GM19351 (cell line): Measurements from ENCODE around the gene NUP88.

Experiments used
- ATAC-seq: cut with Tn5 transposase; IDR thresholded peaks from one replicate; pipeline ENCODE4 v1.9.1; 2021; ENCODE audit warnings: mild to moderate bottlenecking, moderate library complexity; ENCODE audit not compliant: unreplicated experiment

The NUP88 gene

DNA sequence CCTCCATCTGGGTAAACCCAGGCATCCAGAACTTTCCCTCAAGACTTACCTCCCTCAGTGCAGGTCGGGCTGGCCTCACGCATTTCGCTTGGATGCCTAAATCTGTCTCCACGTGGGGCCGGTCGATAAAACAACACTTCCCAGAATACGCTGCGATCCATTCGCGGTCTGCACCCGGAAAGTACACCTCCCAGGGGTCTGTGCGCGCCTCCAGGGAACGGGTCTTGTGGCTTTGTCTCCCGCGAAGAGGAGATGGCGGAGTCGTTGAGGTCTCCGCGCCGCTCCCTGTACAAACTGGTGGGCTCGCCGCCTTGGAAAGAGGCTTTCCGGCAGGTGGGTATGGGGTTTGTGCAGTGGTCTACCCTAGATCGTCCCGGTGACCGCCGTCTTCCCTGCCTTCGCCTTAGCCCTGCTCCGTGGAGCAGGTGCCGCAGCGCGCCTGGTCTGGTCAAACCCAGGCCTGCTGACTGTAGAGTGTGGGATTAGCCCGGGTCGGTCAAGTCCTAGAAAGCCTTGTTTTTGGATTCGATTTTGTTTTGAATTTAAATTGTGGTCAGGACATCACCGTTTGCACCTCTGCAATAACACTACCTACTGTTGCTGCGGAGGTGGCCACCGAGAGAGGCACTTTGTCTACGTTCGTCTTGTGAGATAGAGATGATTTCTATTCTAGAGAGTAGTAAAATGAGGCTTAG lies 644 bp upstream of the NUP88 start, which contains the start of gene RPAIN:
RPAIN (plus strand) TSS at position 224 of the 695 bp plus-strand sequence; CDS start at position 253, 29 bp downstream.
- ATAC-seq: peak; percentile 56

DNA sequence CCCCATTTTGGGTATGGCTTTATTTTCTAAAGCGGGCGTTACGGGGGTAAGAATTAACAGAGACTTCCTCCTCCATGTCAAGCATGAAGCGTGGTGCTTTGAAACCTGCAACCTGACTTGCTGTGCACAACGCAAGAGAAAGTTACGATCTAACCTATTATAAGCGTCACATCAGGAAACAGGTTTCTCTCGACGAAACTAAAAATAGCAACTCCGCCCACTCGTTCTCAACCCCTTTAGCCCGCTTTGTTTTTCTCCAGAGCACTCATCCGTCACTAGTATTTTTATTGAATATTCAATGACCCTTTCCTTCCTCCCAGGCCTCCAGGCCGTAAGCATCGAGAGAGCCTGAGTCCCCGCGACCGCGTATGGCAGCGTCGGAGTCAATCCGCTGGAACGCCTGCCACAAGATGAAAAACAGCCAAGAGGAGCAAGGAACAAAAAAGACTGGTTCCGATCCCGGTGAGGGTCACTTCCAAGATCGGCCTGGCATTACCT lies 555 bp downstream of the NUP88 start:
- ATAC-seq: peak; percentile 33

DNA sequence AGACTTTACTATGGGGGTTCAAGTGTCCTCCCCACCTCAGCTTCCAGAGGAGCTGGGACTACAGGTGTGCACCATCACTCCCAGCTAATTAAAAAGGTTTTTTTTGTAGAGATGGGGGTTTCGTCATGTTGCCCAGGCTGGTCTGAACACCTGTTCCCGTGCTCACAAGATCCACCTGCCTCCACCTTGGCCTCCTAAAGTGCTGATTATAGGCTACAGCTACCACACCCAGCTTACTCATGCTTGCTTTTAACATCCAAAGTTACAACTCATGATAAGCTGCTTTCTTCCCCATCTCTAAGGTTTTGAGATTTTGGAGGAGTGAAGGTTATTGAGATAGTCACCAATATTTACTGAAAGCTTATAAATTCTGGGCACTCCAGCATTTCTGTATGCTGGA lies 2.6 kb downstream of the NUP88 start:
- no peak for ATAC-seq

DNA sequence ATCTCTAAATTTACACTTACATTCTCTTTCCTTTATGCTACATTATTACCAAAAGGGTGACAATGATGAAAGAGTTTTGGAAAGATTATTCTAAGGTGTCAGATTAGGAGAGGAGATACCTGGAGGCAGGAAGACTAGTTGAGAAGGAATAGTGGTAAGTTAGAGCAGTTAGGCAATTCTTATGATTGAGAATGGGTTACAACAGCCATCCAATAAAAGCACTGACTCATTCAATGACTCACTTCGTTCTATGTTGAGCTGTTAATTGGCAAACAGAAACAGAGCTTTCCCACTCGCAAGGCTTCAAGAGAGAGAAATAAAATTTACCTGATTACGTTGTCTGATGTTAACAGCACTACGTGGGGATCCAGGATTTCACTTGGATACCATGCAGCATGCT lies 5.8 kb downstream of the NUP88 start:
- no peak for ATAC-seq

DNA sequence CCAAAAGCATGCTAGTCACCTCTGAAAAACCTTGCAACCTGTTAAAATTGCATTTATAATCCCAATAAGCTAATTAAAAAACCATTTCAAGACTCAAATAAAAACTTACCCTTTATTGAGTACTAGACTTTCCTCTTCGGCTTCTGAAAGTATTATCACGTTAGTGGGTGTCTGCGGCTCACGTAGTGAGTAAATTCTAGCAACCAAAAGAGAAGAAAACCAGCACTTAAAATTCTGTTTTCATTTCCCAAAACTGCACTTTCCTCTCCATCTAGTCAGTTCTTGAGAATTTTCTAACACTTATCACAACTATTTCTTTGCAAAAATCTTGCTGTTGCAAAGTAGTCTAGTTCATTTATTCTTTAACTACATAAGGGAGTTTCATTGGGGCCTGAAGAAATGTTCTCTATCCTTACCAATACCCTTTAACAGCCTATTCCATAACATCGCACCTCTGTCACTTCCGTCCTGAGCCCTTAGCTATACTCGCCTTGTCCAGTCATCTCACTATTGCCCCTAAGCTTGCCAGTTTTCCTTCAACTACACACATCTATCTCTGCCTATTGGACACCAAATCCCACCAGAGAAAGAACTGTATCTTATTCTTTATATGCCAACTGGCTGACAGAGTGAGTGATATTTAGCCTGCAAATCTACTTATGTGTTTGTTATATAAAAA lies 8.7 kb downstream of the NUP88 start:
- no peak for ATAC-seq

DNA sequence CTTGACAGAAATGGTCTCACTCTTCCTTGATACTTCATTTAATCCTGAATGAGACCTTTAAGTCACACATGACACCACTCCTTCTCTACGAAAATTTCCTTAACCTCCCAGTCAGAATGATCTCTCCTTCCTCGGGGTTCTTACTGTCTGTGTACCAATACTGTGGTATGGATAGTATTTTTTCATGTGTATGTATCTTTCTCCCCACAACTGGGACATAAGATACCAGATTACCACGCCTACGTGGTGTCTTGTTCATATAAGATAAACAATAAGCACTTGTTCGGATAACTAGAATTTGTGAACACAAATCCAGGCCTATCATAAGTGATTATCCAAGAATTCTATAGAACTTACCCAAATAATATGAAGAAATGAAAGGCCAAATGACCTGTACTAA lies 11.3 kb downstream of the NUP88 start:
- ATAC-seq: no peak

DNA sequence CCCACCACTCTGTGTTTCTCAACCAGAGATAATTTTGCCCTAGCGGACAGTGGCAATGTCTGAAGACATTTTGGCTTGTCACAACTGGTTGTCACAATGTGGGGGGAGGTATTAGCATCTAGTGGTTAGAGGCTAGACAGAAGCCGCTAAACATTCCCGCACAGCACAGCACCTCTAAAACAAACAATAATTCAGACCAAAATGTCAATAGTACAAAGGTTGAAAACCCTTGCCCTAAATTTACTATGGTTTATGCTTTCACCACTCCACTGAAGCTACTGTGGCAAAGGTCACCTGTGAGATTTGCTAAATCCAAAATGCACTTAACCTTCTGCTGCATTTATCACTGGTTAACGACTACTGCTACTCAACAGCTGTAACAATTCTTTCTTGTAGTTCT lies 14.1 kb downstream of the NUP88 start:
- ATAC-seq: no peak

DNA sequence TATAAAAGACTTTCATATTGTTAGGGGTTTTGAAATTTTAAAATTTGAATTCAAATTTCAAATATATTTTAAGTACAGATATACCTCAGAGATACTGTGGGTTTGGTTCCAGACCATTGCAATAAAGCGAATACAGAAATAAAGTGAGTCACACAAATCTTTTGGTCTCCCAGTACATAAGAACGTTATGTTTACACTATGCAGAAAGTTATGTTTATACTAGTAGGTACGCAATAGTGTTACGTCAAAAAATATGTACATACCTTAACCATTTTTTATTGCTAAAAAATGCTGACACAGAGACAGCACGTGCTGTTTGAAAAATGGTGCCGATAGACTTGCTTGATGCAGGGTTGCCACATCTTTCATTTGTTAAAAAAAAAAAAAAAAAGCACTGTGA lies 19.7 kb downstream of the NUP88 start:
- ATAC-seq: no peak

DNA sequence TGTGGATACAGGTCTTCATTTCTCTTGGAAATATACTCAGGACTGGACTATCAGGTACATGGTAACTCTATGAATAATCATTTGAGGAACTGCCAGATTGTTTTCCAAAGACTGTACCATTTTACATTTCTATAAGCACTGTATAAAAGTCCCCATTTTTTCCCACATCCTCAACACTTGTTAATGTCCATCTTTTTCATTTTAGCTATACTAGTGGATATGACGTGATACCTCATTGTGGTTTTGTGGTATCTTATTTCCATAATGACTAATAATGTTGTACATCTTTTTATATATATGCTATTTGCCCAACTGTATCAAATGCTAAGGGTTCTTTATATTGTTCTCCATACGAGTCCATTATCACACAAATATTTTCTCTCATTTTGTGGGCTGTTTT lies 22.9 kb downstream of the NUP88 start:
- ATAC-seq: no peak

DNA sequence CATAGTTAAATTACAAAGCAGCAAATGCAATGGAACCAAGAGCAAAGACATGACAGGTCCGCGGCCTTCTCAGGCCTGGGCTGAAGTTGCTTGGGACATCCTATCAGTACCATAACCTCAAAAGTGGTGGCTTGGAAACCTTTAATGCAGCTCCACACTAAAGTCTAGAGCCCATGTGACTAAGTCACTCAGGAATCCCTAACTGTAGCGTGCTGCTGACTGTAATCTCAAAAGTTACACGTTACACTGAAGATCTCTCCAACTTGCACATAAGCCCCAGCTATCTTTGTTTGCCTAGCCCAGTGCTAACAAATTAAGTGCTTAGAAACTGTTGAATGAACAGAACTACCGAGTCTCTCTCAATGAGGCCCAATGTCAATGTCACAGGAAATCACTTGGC lies 27.8 kb downstream of the NUP88 start:
- ATAC-seq: no peak

DNA sequence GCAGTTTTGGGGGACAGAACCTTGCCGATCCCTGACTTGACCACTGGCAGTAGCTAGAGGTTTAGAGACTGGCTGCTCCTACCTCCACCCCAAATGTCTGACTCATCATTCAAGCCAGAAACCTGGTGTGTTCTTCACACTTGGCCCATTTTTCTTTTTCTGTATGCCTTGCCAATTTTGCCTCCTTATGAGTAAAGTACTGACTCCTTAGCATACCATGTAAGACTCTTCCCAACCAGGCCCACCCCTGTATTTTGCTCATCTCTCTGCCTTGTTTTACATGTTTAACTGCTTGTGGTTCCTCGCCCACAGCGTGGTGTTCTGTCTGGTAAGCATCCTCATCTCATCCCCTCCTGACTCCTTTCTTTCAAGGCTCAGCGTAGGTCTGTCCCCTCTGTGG lies 37.9 kb downstream of the NUP88 start:
- ATAC-seq: no peak

DNA sequence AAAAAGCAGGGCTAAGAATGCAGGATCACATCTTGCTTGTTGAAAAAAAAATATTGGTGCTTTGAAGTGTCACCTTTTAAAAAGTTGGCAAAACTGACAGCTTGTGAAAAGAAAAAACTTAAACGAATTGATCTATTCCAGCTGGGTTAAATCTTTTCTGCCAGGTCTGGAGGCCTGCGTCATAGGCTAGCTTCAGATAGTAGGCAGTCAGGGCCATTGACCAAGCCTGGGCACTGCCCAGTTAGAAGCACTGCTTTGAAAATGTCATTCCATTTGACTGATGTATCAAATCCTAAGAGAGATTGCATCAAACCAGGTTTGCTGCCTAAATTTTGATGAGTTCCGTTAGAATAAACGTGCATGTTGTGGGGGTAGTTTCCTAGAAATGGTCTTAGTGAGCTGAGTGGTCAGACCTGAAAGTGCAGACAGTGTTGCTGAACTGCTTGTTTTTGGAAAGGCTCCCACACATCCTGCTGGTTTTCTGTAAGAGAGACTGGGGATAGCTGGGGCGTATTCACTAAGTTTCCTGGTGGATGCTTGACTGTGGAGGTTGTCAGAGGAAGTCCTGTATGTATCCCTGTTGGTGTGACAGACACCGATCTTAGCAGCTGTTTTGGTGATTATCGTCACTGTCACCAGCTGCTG lies 38.8 kb downstream of the NUP88 start:
- ATAC-seq: no peak

DNA sequence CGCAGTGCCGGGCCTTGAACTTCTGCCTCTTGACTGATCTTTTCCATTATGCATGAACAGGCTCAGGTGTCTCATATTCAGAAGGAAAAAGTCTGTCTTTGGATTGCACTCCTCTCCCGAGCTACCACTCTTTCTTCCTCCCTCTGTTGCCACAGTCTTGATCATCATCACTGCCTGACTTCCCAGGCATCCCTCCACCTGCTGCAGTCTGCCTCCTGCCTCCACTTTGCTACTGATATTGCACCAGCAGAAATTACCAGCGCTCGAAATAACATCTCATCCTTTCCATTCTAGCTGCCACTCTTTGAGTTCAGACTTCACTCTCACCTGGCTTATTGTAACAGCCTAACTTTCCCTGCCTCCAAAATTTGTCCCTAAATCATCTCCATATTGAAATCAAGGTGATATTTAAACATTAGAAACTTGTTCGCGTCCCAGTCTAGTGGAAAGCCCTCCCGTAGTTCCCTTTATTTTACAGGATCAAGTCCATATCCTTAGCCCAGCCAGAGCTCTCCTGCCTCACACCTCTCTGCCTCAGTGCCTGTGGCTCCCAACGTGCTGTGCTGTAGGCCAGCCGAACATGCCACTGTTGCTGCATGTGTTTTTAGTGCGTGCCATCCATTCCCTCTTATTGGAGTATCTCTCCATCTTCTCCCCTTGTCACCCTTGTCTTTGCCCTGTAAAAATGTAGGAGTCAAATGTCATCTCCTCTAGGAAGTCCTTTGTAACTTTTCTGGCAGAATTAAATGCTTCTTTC lies 39.9 kb downstream of the NUP88 start:
- no peak for ATAC-seq

DNA sequence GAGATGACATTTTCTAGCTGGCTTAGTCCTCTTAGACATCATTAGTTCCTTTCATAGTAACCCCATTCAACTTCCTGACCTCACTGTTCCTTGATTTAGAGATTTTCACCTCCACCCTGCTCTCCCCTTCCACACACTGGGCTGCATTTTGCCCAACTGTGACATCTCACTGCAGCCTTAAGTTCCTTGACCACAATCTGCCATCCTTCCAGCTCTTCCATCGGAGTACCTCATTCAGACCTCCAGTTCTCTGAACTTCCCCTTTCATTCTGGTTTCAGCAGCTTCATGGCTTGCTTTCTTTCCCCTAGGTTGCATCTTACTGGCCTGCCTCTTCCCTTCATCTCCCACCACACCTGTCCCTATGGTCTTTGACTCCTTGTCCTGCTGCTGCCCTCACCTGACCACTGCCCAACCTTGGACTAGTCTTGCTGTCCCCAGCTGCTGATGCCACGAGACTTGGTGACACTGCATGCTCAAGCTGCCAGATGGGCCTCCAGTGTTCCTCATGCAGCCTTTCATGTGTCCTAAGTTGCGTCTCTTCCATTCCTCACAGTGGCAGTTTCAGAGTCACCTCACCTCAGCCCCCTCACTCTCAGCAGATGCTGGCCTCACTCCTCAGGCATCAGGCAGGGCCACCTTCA lies 40.8 kb downstream of the NUP88 start:
- ATAC-seq: no peak

DNA sequence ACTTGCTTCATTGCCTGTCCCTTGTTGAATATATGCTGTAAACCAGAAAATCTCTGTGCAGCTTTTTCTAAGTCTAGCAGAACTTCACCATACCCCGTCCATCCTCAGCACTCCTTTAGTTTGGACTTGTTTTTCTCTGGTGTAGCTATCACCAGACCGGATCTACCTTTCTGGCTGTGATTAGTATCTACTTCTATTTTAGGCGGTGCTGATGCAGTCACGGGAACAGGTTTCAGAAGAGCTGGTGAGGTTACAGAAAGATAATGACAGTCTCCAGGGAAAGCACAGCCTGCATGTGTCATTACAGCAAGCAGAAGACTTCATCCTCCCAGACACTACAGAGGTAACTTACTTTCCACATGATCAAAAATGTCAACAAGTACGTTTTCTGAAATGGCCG lies 46.4 kb downstream of the NUP88 start:
- ATAC-seq: peak; percentile 81

DNA sequence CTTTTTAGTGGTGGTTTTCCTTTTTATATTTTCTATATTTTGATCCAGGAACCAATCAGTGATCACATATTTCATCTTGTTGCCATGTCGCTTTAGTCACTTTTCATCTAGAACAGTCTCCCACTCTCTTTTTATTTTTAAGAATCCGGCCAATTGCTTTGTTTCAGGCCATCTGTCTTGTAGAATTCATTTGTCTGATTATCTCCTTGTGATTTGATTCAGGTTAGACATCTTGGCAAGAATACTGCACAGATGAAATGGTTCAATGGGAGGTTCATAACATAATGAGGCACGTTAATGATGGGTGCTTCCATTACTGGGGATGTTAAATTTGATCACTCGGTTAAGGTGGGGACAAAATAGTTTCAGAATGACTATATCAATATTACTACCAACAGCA lies 49.1 kb downstream of the NUP88 start:
- ATAC-seq: no peak

DNA sequence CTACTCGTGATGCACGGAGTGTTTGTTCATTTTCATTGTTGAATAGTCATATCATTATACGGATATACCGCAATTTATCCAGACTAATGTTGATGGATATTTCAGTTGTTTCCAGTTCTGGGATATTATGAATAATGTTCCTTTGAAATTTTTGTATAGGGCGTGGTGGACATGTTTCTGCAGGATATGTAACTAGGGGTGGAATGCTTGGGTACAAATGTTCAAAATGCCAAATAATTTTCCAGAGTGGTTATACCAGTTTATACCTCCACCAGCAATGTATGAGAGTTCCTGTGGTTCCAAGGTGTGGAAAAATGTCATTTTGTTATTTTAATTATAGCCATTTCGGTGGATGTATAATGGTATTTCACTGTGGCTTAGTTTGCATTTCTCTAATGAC lies 53.6 kb downstream of the NUP88 start:
- ATAC-seq: no peak

DNA sequence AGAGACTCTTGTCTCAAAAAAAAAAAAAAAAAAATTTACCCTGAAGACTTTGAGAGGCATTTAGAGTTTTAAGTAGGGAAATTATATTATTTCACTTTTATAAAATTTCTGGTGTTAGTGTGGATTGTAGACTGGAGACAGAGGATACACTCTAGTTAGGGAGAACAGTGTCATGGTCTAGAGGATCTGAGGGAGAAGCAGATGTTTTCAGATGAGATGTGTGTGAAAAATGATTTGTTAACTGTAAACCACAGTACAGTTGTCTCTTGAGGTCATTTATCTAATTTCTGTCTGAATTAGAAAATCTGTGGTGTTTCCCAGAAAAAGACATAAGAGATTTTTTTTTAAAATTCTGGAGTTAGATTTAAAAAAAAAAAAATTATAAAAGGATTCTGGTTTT lies 54.8 kb downstream of the NUP88 start:
- ATAC-seq: no peak

DNA sequence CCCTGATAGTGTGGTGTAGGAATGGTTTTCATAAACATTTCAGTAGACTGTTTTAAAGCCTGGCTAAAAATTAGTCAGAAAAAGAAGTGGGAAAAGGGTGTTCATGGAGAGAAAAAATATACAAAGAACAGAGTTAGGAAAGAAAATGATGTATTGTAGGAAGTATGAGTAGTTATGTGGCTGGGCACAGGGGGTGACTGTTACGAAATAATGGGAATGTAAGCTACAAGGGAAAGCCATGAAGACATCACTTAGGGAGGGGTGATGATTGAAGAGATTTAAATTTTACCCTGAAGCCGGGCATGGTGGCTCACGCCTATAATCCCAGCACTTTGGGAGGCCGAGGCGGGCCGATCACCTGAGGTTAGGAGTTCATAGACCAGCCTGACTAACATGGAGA lies 55.3 kb downstream of the NUP88 start:
- no peak for ATAC-seq

DNA sequence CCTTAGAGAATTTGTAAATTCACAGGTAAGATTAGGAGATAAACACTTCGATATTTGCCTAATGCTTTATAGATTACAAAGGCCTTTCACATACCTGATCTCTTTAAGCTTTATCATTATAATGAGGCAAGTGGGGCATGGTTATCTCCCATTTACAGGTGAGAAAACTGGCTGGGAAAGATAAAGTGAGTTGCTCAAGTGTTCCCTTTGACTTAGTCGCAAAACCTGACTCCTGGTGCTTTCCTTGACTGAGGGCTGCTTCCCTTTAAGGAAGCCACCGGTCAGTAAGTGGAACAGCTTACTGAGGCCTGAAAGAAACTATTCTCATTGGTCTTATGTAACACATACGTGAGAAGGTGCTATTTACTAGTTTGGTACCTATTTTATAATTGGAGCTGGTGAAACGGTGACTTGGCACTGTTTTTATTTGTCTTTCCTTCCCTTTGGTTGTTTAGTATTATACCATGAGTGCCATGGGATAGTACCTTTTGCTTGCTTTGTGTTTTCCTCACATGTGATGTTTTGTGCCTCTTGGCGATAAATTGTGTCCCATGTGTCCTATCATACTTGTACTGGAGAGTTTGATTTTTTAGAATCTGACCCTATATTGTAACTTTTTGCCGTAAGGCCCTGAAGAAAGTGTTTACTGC lies 57.2 kb downstream of the NUP88 start:
- ATAC-seq: no peak
